IMR-90 (cell line): ENCODE data around the gene ANO2. TPM values are rescaled to one million over a fixed set of nuclear protein-coding genes. Genes with fewer than 3 reads are reported as not detected.

Experiments
- ATAC-seq: fragments of 200-7000 bp; cut with Tn5 transposase; 2 replicates; pipeline ENCODE4 v1.9.1; 2020; ENCODE audit warnings: low read depth, mild to moderate bottlenecking, moderate library complexity
- BruUV-seq: library from RNA; stranded (reverse); fragments of 400-500 nt; replicated peaks from 2 replicates; lab custom pipeline; 2021; lab: Mats Ljungman, UMichigan
- CTCF ChIA-PET: fragments of 300-600 bp; formaldehyde crosslinking; extraction: SDS; loops from one replicate; lab custom pipeline; 2021; ENCODE audit warnings: antibody characterized with exemption; lab: Yijun Ruan, JAX
- POLR2A ChIA-PET: fragments of 300-600 bp; sonication (Branson Sonifier 250); formaldehyde crosslinking; loops from one replicate; lab custom pipeline; 2022; ENCODE audit warnings: antibody characterized with exemption; ENCODE audit not compliant: unreplicated experiment; lab: Charles Lee
- DNase-seq: peaks from one replicate; pipeline ENCODE4 v3.0.0; 2013
- H2AFZ ChIP-seq: replicated peaks from 2 replicates; pipeline ENCODE3; 2013; ENCODE audit warnings: low read length, mild to moderate bottlenecking; ENCODE audit not compliant: poor library complexity
- H2AK5ac ChIP-seq: 2 replicates; pipeline ENCODE4 v1.6.1; 2013; ENCODE audit warnings: low read depth, low read length, inconsistent platforms
- H2AK9ac ChIP-seq: replicated peaks from 2 replicates; pipeline ENCODE3; 2013; ENCODE audit warnings: mild to moderate bottlenecking, low read depth, low read length, moderate library complexity; ENCODE audit not compliant: poor library complexity
- H2BK120ac ChIP-seq: 2 replicates; pipeline ENCODE4 v1.6.1; 2013; ENCODE audit warnings: low read depth, low read length, inconsistent platforms
- H2BK15ac ChIP-seq: 3 replicates; pipeline ENCODE4 v1.6.1; 2013; ENCODE audit warnings: low read depth, low read length, inconsistent platforms
- H2BK20ac ChIP-seq: 2 replicates; pipeline ENCODE4 v1.6.1; 2013; ENCODE audit warnings: low read depth, mild to moderate bottlenecking, inconsistent platforms, low read length, moderate library complexity
- H2BK5ac ChIP-seq: 2 replicates; pipeline ENCODE4 v1.6.1; 2013; ENCODE audit warnings: mild to moderate bottlenecking, low read depth, low read length, inconsistent platforms; ENCODE audit not compliant: poor library complexity, severe bottlenecking
- H3K14ac ChIP-seq: replicated peaks from 2 replicates; pipeline ENCODE4 v1.6.1; 2013; ENCODE audit warnings: low read depth, low read length, inconsistent platforms
- H3K18ac ChIP-seq: 2 replicates; pipeline ENCODE4 v1.6.1; 2013; ENCODE audit warnings: low read depth, low read length, control low read depth
- H3K23ac ChIP-seq: 2 replicates; pipeline ENCODE4 v1.6.1; 2013; ENCODE audit warnings: low read depth, low read length, inconsistent platforms
- H3K27ac ChIP-seq: 2 replicates; pipeline ENCODE4 v1.5.1; 2013; ENCODE audit warnings: mild to moderate bottlenecking, control low read depth, low read length; ENCODE audit not compliant: insufficient read depth
- H3K27me3 ChIP-seq: 2 replicates; pipeline ENCODE4 v1.6.1; 2013; ENCODE audit warnings: low read length; ENCODE audit not compliant: control insufficient read depth, insufficient read depth
- H3K36me3 ChIP-seq: 2 replicates; pipeline ENCODE4 v1.6.1; 2013; ENCODE audit warnings: low read length, mixed read lengths; ENCODE audit not compliant: control insufficient read depth, insufficient read depth
- H3K4ac ChIP-seq: 2 replicates; pipeline ENCODE4 v1.6.1; 2013; ENCODE audit warnings: low read depth, low read length, inconsistent platforms
- H3K4me1 ChIP-seq: 2 replicates; pipeline ENCODE4 v1.6.1; 2013; ENCODE audit warnings: low read length, mixed read lengths; ENCODE audit not compliant: control insufficient read depth, insufficient read depth
- H3K4me2 ChIP-seq: 2 replicates; pipeline ENCODE4 v1.6.1; 2013; ENCODE audit warnings: low read depth, mild to moderate bottlenecking, control low read depth, low read length, moderate library complexity
- H3K4me3 ChIP-seq: 2 replicates; pipeline ENCODE4 v1.5.1; 2013; ENCODE audit warnings: low read depth, mild to moderate bottlenecking, control low read depth, low read length, moderate library complexity; ENCODE audit not compliant: insufficient read depth
- H3K56ac ChIP-seq: 2 replicates; pipeline ENCODE4 v1.6.1; 2013; ENCODE audit warnings: low read length, inconsistent platforms; ENCODE audit not compliant: insufficient read depth; ENCODE audit errors: extremely low read depth
- H3K79me1 ChIP-seq, 2 experiments: 2 replicates each; pipeline ENCODE4 v1.6.1; 2013; ENCODE audit warnings: low read length in 2 of 2, inconsistent platforms in 1 of 2, low read depth in 1 of 2
- H3K9ac ChIP-seq: 2 replicates; pipeline ENCODE4 v1.6.1; 2013; ENCODE audit warnings: low read depth, low read length, control low read depth
- H3K9me1 ChIP-seq: 2 replicates; pipeline ENCODE4 v1.6.1; 2013; ENCODE audit warnings: low read length, inconsistent platforms; ENCODE audit not compliant: insufficient read depth
- H3K9me3 ChIP-seq: 2 replicates; pipeline ENCODE4 v1.6.1; 2013; ENCODE audit warnings: low read length; ENCODE audit not compliant: control insufficient read depth, insufficient read depth
- H4K20me1 ChIP-seq: 2 replicates; pipeline ENCODE4 v1.6.1; 2013; ENCODE audit warnings: low read length, inconsistent platforms; ENCODE audit not compliant: insufficient read depth
- H4K5ac ChIP-seq: 2 replicates; pipeline ENCODE4 v1.6.1; 2013; ENCODE audit warnings: mild to moderate bottlenecking, low read depth, low read length, control low read depth
- H4K8ac ChIP-seq, 2 experiments: 2 replicates each; pipeline ENCODE4 v1.6.1; 2013; ENCODE audit warnings: low read depth in 2 of 2, low read length in 2 of 2, control low read depth in 1 of 2, inconsistent platforms in 1 of 2
- H4K91ac ChIP-seq: 2 replicates; pipeline ENCODE4 v1.6.1; 2013; ENCODE audit warnings: low read depth, low read length, inconsistent platforms; ENCODE audit not compliant: insufficient read depth
- BHLHE40 ChIP-seq: fragments of 150-350 bp; IDR thresholded peaks from 2 replicates; pipeline ENCODE4 v1.6.1; 2016; ENCODE audit warnings: mild to moderate bottlenecking, low read depth, low read length
- CEBPB ChIP-seq: IDR thresholded peaks from 2 replicates; pipeline ENCODE4 v1.6.1; 2012; ENCODE audit warnings: low read depth, low read length, improper control_type of control experiment
- CHD1 ChIP-seq: IDR thresholded peaks from 2 replicates; pipeline ENCODE4 v1.6.1; 2012; ENCODE audit warnings: low read depth, low read length, improper control_type of control experiment
- FOS ChIP-seq: fragments of 150-350 bp; IDR thresholded peaks from 2 replicates; pipeline ENCODE4 v1.6.1; 2016; ENCODE audit warnings: low read depth, low read length
- MAFK ChIP-seq: IDR thresholded peaks from 2 replicates; pipeline ENCODE4 v1.6.1; 2012; ENCODE audit warnings: low read depth, low read length, improper control_type of control experiment
- MAZ ChIP-seq: IDR thresholded peaks from 2 replicates; pipeline ENCODE4 v1.6.1; 2012; ENCODE audit warnings: low read depth, mild to moderate bottlenecking, low read length, improper control_type of control experiment, moderate library complexity, borderline replicate concordance
- MXI1 ChIP-seq: IDR thresholded peaks from 2 replicates; pipeline ENCODE4 v1.6.1; 2012; ENCODE audit warnings: low read depth, mild to moderate bottlenecking, low read length, moderate library complexity, borderline replicate concordance
- NFE2L2 ChIP-seq: fragments of 150-350 bp; IDR thresholded peaks from 2 replicates; pipeline ENCODE4 v1.6.1; 2016; ENCODE audit warnings: low read depth, mild to moderate bottlenecking, low read length
- POLR2A ChIP-seq: IDR thresholded peaks from 2 replicates; pipeline ENCODE4 v1.6.1; 2012; ENCODE audit warnings: mild to moderate bottlenecking, low read depth, low read length
- RAD21 ChIP-seq: IDR thresholded peaks from 2 replicates; pipeline ENCODE4 v1.6.1; 2012; ENCODE audit warnings: low read length, improper control_type of control experiment
- RCOR1 ChIP-seq: IDR thresholded peaks from 2 replicates; pipeline ENCODE4 v1.6.1; 2012; ENCODE audit warnings: mild to moderate bottlenecking, low read length, improper control_type of control experiment; ENCODE audit not compliant: insufficient replicate concordance
- RFX5 ChIP-seq: IDR thresholded peaks from 2 replicates; pipeline ENCODE4 v1.8.0; 2012; ENCODE audit warnings: low read depth, mild to moderate bottlenecking, low read length, moderate library complexity
- WGBS, 2 experiments: methylation state at CpG; one replicate each; pipeline versions ENCODE4 v1.1.5 to v1.1.7; 2013; ENCODE audit warnings: missing lambda C conversion rate in 2 of 2; ENCODE audit not compliant: insufficient read length in 1 of 2; ENCODE audit errors: extremely low coverage in 2 of 2; 5-methylcytosine and 5-hydroxymethylcytosine counted together
- dilution Hi-C: fragments of 300-500 bp; cut with HindIII; formaldehyde crosslinking; loops from one replicate; pipeline ENCODE4 v1.14.3; 2018; ENCODE audit warnings: low sequenced_read_pairs; ENCODE audit not compliant: unreplicated experiment
- in situ Hi-C: fragments of 300-500 bp; cut with MboI; formaldehyde crosslinking; loops from 3 replicates; pipeline ENCODE4 v1.14.3; 2019; ENCODE audit warnings: low sequenced_read_pairs, inconsistent platforms, mixed read lengths
- intact Hi-C: fragments of 100-400 bp; cut with micrococcal nuclease; formaldehyde crosslinking; loops from 2 replicates; pipeline ENCODE4 v1.10.0; 2022
- polyA plus RNA-seq, 3 experiments: library from polyadenylated mRNA; depleted of rRNA; stranded (reverse); fragments of >200 nt; gene quantifications; 2 replicates each; pipeline ENCODE4 v1.2.3, GENCODE V29; 2012; ENCODE audit warnings: low replicate concordance in 1 of 3
- total RNA-seq: library from RNA; depleted of rRNA; stranded (reverse); fragments of >200 nt; gene quantifications from 2 replicates; pipeline ENCODE4 v1.2.3, GENCODE V29; 2012
- TF ChIP-seq, protein P1 (sequence below): fragments of 150-350 bp; IDR thresholded peaks from 2 replicates; pipeline ENCODE4 v1.6.1; 2017; ENCODE audit warnings: mild to moderate bottlenecking, antibody characterized with exemption, low read length, low read depth
- TF ChIP-seq, protein P2 (sequence below): fragments of 150-350 bp; IDR thresholded peaks from 2 replicates; pipeline ENCODE4 v1.6.1; 2016; ENCODE audit warnings: low read depth, mild to moderate bottlenecking, low read length, moderate library complexity, borderline replicate concordance

Gene ANO2
- total and polyA plus RNA-seq, 2 of the 4 experiments (the other 2 are of a cell fraction), result 0.22 TPM; not detected in 1

GRCh38 chr12:5562581-5562980 is 382.5 kb downstream of the ANO2 start:
- no peak overlapping the region for H3K9ac ChIP-seq
- H3K79me1 ChIP-seq, result no peaks in the 10 kb centered on the region
- no peak overlapping the region for H3K4ac ChIP-seq
- intact Hi-C loops (no loop called here), dilution Hi-C loops (no loop called here), in situ Hi-C loops (no loop called here)
- H2BK120ac ChIP-seq, result no peak overlapping the region
- no peak overlapping the region for H3K56ac ChIP-seq
- no peak overlapping the region for H3K4me2 ChIP-seq
- no peak overlapping the region for H2BK20ac ChIP-seq
- no peak overlapping the region for H4K5ac ChIP-seq
- no peak for TF ChIP-seq CHD1
- TF ChIP-seq BHLHE40, result no peak
- TF ChIP-seq MAFK, result no peak
- TF ChIP-seq MXI1, result no peak
- TF ChIP-seq RCOR1, result no peak
- TF ChIP-seq, protein P1, sequence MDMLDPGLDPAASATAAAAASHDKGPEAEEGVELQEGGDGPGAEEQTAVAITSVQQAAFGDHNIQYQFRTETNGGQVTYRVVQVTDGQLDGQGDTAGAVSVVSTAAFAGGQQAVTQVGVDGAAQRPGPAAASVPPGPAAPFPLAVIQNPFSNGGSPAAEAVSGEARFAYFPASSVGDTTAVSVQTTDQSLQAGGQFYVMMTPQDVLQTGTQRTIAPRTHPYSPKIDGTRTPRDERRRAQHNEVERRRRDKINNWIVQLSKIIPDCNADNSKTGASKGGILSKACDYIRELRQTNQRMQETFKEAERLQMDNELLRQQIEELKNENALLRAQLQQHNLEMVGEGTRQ, result no peak
- no peak for TF ChIP-seq MAZ
- no peak for TF ChIP-seq POLR2A
- no peak for TF ChIP-seq RFX5
- TF ChIP-seq NFE2L2, result no peak
- no peak for TF ChIP-seq FOS
- TF ChIP-seq CEBPB, result no peak
- TF ChIP-seq RAD21, result no peak
- TF ChIP-seq, protein P2, sequence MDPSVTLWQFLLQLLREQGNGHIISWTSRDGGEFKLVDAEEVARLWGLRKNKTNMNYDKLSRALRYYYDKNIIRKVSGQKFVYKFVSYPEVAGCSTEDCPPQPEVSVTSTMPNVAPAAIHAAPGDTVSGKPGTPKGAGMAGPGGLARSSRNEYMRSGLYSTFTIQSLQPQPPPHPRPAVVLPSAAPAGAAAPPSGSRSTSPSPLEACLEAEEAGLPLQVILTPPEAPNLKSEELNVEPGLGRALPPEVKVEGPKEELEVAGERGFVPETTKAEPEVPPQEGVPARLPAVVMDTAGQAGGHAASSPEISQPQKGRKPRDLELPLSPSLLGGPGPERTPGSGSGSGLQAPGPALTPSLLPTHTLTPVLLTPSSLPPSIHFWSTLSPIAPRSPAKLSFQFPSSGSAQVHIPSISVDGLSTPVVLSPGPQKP, result no peak
- no peak overlapping the region for H2BK15ac ChIP-seq
- no peak overlapping the region for H2AK9ac ChIP-seq
- H3K18ac ChIP-seq, result no peak overlapping the region
- H4K91ac ChIP-seq, result no peak overlapping the region
- no peak overlapping the region for H2BK5ac ChIP-seq
- no peak overlapping the region for H3K14ac ChIP-seq
- ATAC-seq, result no peak
- no peaks in the 10 kb centered on the region; the same call in 1 of the 2 replicates for H3K27me3 ChIP-seq
- CTCF ChIA-PET, result no interaction called here
- POLR2A ChIA-PET, result no interaction called here
- H4K20me1 ChIP-seq, result no peaks in the 10 kb centered on the region
- H4K8ac ChIP-seq, result no peak overlapping the region
- peaks cover 4% of the 10 kb centered on the region for H3K9me1 ChIP-seq
- peaks cover 15% of the 10 kb centered on the region for H3K4me1 ChIP-seq
- no peaks in the 10 kb centered on the region for H3K9me3 ChIP-seq
- WGBS, 2 experiments, result 100% methylated on average over 1 of the region's 3 CpGs; no CpG with 5 or more reads in 1 of the 2 experiments
- H3K36me3 ChIP-seq, result no peaks in the 10 kb centered on the region
- no peak overlapping the region for H2AFZ ChIP-seq
- no peak overlapping the region for H3K4me3 ChIP-seq
- no peak overlapping the region for H3K27ac ChIP-seq
- DNase-seq, result no peak
- no TSS peak for BruUV-seq
- no peak overlapping the region for H2AK5ac ChIP-seq
- H3K23ac ChIP-seq, result no peak overlapping the region
